ENCODE data around the gene MMD. TPM values are rescaled to one million over a fixed set of nuclear protein-coding genes. Genes with fewer than 3 reads are reported as not detected.
"Not testable (repeated sequence)": the region's sequence is repeated elsewhere in the genome, so short reads cannot be mapped to it uniquely, and the experiment has no call there.

The MMD gene
- total RNA-seq, 1 donor from 2014 or later = 22.3 TPM

- H3K4me3 ChIP-seq (ENCODE audit: low read depth, low read length) = no peak overlapping the region
- no peaks in the 10 kb centered on the region for H3K36me3 ChIP-seq (ENCODE audit: control insufficient read depth, insufficient read depth, low read length)
- no peak for TF ChIP-seq CTCF (IDR thresholded peaks at IDR 0.05; ENCODE audit: insufficient read depth, low read length, poor library complexity, severe bottlenecking)
- DNase-seq (ENCODE audit: low read depth) = no peak
- no peaks in the 10 kb centered on the region for H3K27me3 ChIP-seq (ENCODE audit: control insufficient read depth, insufficient read depth, low read length)
Measured at GRCh38 chr17:55409030-55409800, 12.4 kb downstream of the MMD start.

- no peak for DNase-seq (ENCODE audit: low read depth)
- Histone ChIP-seq H3K4me3 (ENCODE audit: low read depth, low read length) (no peak overlapping the region), H3K27me3 (ENCODE audit: control insufficient read depth, insufficient read depth, low read length) (no peaks in the 10 kb centered on the region), H3K36me3 (ENCODE audit: control insufficient read depth, insufficient read depth, low read length) (no peaks in the 10 kb centered on the region)
- TF ChIP-seq CTCF (IDR thresholded peaks at IDR 0.05; ENCODE audit: insufficient read depth, low read length, poor library complexity, severe bottlenecking) = no peak
Measured at GRCh38 chr17:55407641-55408566, 13.7 kb downstream of the MMD start.

- Histone ChIP-seq H3K27me3 (ENCODE audit: control insufficient read depth, insufficient read depth, low read length) (no peaks in the 10 kb centered on the region), H3K36me3 (ENCODE audit: control insufficient read depth, insufficient read depth, low read length) (no peaks in the 10 kb centered on the region), H3K4me3 (ENCODE audit: low read depth, low read length) (no peak overlapping the region)
- DNase-seq (ENCODE audit: low read depth) = no peak
- no peak for TF ChIP-seq CTCF (IDR thresholded peaks at IDR 0.05; ENCODE audit: insufficient read depth, low read length, poor library complexity, severe bottlenecking)
Measured at GRCh38 chr17:55405600-55405999, 16.0 kb downstream of the MMD start.

- DNase-seq (ENCODE audit: low read depth); H3K4me3 ChIP-seq (ENCODE audit: low read depth, low read length); H3K36me3 ChIP-seq (ENCODE audit: control insufficient read depth, insufficient read depth, low read length); H3K27me3 ChIP-seq (ENCODE audit: control insufficient read depth, insufficient read depth, low read length): not testable (repeated sequence)
Measured at GRCh38 chr17:55404197-55404596, 17.4 kb downstream of the MMD start.

- H3K36me3 ChIP-seq (ENCODE audit: control insufficient read depth, insufficient read depth, low read length) = no peaks in the 10 kb centered on the region
- no peak for TF ChIP-seq CTCF (IDR thresholded peaks at IDR 0.05; ENCODE audit: insufficient read depth, low read length, poor library complexity, severe bottlenecking)
- H3K27me3 ChIP-seq (ENCODE audit: control insufficient read depth, insufficient read depth, low read length) = no peaks in the 10 kb centered on the region
- no peak for DNase-seq (ENCODE audit: low read depth)
- H3K4me3 ChIP-seq (ENCODE audit: low read depth, low read length) = no peak overlapping the region
Measured at GRCh38 chr17:55402374-55402773, 19.3 kb downstream of the MMD start.

GRCh38 chr17:55398689-55399088, 22.9 kb downstream of the MMD start:
- no peaks in the 10 kb centered on the region for H3K36me3 ChIP-seq (ENCODE audit: control insufficient read depth, insufficient read depth, low read length)
- H3K27me3 ChIP-seq (ENCODE audit: control insufficient read depth, insufficient read depth, low read length) = no peaks in the 10 kb centered on the region
- no peak for DNase-seq (ENCODE audit: low read depth)
- H3K4me3 ChIP-seq (ENCODE audit: low read depth, low read length) = no peak overlapping the region
- TF ChIP-seq CTCF (IDR thresholded peaks at IDR 0.05; ENCODE audit: insufficient read depth, low read length, poor library complexity, severe bottlenecking) = no peak
